ENCODE results near the gene CDK17.

- TF ChIP-seq CTCF (conservative IDR thresholded peaks at IDR 0.05; ENCODE audit: low read length): no peak
- no peak for TF ChIP-seq EZH2phosphoT487 (IDR thresholded peaks at IDR 0.05; ENCODE audit: borderline replicate concordance)
Measured at GRCh38 chr12:96352161-96352835, 47.9 kb downstream of the CDK17 start.
